Stimulated activated CD4-positive, alpha-beta T cell treated with anti-CD3 and anti-CD28 coated beads, Interleukin-12 subunit alpha, Interleukin-12 subunit beta, amount 100 ng/mL, for 4 hours (primary cell): ENCODE measurements around the gene FOLR3.
"Not testable (repeated sequence)": the region's sequence is repeated elsewhere in the genome, so short reads cannot be mapped to it uniquely, and the experiment has no call there.

Source experiments
- DNase-seq: peaks from one replicate; pipeline ENCODE4 v3.0.0-alpha.2; 2020

FOLR3 gene

DNA sequence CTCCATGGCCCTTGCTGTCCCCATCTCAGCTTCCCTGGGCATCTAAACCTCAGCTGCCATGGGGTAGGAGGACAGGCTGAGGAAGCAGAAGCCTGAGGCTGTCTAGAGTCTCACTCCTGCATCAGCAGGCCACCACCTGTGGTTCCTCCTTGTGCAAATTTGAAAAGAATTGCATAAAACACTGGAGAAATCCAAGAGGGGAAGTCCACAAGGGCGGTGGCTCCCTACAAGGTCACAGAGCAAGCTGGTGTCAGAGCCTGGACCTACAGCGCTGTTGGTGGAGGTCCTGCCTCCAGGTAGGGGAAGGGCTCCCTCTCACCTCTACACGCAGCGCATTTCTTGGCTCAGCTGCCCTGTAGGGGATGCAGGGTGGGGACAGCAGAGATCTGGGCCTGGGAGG lies at the start of gene FOLR3:
Gene FOLR3, plus strand, starts transcription at position 253 of the 400 bp plus-strand sequence. CDS start 228 bp downstream, outside the sequence.
- not testable (repeated sequence) for DNase-seq

- no peak for DNase-seq
Measured at GRCh38 chr11:72088076-72088808, 47.3 kb upstream of the FOLR3 start.

GRCh38 chr11:72091292-72091691 lies 44.2 kb upstream of the FOLR3 start:
- peak; percentile 60 for DNase-seq

DNA sequence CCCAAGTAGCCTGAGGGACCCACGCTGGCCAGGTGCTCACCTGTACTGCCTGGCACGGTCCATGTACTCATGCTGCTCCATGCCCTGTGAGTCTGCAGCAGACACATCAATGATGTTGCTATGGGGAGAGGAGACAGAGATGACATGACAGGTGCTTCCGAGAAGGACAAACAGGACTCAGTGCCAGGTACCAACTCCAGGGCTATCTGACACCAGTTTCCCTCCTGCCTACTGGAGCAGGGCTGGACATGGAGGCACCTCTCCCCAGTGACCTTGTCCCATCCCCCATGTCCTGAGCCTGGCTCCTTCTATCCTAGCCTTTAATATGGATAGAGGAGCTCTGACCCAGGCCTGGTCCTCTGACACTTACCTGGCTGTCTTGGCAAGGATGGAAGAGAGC lies 36.8 kb upstream of the FOLR3 start:
- DNase-seq = no peak

- DNase-seq = no peak
Measured at GRCh38 chr11:72100009-72100408, 35.5 kb upstream of the FOLR3 start.

- no peak for DNase-seq
Measured at GRCh38 chr11:72100462-72100861, 35.1 kb upstream of the FOLR3 start.

- DNase-seq = no peak
Measured at GRCh38 chr11:72102162-72102561, 33.4 kb upstream of the FOLR3 start.

GRCh38 chr11:72102631-72102945 lies 32.9 kb upstream of the FOLR3 start:
- DNase-seq = no peak

GRCh38 chr11:72102946-72103753 lies 32.4 kb upstream of the FOLR3 start, which contains the start of gene LAMTOR1:
Gene LAMTOR1 (minus strand): TSS chr11:72103297. CDS start chr11:72103224, 73 bp downstream.
- DNase-seq = peak; percentile 96

DNA sequence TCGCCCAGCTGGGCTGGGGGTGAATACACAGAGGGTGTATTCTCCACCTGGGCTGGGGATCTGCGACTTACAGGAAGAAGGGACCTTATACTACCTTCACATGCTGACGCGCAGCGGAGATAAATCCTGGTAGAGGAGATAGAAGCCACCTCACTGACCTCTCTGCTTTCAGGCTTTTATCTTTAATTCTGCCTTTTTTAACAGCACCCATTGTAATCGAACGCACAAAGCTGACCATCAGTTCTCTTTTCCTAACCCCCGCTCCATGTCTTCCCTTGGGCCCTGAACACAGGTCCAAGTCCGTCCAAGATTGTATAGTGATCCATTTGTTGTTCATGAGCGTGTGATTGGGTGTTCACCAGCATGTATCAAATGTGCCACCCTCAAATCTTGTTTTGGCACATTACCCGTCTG lies 31.8 kb upstream of the FOLR3 start:
- no peak for DNase-seq

DNA sequence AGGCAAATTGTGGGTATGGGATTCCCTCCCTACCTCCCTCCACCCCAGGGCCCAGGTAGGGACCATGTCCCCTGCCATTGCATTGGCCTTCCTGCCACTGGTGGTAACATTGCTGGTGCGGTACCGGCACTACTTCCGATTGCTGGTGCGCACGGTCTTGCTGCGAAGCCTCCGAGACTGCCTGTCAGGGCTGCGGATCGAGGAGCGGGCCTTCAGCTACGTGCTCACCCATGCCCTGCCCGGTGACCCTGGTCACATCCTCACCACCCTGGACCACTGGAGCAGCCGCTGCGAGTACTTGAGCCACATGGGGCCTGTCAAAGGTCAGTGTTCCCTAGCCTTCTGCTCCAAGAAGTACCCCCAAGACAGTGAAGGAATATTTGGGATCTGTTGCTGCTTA lies 29.6 kb upstream of the FOLR3 start, which contains the start of gene TOMT:
Gene TOMT, plus strand, starts transcription at position 37 of the 400 bp plus-strand sequence. Its CDS starts 28 bp downstream, at position 65.
- DNase-seq = no peak

DNA sequence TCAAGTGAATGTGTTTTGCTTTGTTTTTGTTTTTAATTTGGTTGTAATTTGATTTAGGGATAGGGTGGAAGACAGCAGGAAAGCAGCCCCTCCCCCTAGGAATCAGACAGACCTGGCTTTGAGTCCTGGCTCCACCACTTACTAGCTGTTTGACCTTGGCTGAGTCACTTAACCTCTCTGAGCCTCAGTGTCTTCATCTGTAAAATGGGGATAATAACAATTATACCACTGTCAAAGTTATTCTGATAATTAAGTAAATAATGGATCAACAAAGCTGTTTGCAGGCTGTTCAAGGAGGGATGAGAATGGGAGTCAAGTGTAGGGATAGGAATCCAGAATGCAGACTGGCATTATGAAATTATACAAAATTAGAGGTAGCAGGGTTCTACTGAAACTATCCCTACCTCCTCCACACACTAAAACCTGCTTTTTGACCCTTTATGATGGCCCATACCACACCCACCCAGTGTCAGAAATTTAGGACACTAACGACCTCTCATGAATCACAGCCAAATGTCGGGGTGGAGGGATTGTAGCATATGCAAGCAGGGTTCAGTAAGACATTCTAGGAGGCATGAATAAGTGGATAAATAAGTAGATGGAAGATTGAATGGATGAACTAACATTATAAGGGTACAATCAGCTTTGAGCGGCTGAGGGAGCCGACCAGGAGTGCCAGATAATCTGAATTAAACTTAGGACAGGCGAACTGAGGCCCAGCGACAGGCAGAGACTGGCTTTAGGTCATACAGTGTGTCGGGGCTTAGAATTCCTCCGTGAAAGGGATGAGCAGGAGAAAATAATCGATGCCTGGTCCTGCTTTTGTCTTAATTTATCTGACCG lies 24.0 kb upstream of the FOLR3 start:
- no peak for DNase-seq

DNA sequence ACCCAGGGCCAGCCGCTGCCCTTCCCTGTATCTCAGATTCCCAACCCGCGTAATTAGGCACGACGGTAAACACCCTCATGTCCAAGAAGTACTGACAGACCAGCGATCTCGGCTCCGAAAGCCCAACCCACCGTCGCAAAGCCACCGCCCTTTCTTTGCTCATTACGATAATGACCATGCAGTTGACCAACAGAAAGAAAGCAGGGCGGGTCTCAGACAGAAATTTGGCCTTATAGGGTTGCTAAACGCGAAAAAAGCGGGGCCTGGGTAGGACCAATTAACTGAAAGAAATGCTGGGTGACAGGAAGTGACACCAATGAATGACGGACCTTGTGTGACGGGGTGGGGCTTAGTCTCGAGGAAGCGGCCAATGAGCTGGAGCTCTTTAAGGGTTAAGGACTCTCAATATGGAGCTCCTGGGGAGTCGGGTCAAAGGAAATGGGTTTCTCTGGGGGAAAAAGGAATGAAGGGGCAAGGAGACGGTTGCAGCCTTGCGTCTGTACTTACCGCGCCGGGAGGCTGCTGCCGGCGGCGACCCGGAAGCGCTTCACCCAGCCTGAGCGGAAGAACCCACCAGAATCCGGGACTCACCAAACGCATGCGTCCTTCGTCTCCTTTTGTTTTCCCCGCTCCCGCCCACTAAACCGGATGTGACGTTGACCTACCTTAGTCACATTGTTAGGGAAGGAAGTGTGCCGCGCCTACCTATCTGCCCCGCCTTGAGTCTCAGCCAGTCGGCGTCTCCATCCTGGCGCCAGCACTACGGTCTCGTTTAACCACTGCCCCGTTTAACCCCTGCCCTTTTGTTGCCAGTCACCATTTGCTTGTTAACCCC lies 23.2 kb upstream of the FOLR3 start, which contains the start of gene ANAPC15:
Gene ANAPC15, minus strand, starts transcription at position 553 of the 835 bp plus-strand sequence. CDS start 1,419 bp downstream, outside the sequence.
- DNase-seq = peak; percentile 96

DNA sequence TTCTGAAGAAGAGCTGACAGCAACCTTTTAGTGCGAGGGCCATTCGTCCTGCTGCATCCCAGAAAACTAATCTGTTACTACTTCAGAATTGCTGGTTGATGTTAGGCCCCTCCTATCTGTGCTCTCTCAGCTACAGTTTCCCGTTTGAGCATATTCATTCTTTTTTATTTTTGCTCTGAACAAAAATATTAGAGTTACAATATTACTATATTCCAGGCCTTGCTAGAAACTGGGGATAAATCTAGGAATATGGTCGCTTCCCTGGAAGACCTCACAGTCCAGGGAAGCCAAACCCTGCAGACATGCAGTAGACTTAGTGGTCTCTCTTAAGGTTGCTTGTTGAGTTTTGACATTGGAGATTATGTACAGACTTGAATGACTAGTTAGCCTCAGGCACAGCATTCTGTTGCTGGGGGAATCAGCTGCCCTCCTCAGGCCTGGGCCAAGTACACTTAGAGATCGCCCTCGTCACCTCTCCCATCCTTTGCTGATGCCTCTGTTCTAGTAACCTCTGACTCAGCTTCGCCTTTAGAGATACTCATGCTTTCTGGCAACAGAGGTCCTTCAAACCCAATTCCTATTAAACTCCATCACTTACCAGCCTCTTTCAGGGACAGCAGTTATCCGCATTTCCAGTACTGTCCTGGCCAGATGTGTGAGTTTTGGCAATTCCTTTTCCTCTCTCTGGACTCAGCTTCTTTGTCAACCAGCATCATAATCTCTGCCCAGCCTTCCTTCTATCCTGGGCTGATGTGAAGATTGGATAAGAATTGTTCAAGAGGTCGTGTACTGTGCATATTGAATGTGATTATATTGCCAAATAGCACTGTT lies 22.3 kb upstream of the FOLR3 start:
- no peak for DNase-seq

DNA sequence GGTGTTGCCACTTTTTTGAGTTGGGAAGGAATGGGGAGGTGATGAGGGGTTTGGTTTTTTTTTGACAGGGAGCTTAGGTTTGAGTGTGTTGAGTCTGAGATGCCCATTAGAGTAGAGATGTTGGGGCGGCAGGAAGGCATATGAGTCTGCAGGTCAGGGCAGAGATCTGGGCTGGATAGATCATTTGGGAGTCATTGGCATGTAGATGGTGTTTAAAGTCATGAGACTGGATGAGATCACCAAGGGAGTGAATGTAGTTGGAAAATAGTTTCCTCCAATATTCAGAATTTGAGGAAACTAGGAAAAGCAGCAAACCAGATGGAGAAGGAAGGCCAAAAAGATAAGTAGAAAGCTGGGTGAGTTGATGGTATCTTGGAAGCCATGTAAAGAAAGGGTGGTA lies 21.0 kb upstream of the FOLR3 start:
- DNase-seq = no peak

- no peak for DNase-seq
Measured at GRCh38 chr11:72116019-72116755, 19.3 kb upstream of the FOLR3 start.

DNA sequence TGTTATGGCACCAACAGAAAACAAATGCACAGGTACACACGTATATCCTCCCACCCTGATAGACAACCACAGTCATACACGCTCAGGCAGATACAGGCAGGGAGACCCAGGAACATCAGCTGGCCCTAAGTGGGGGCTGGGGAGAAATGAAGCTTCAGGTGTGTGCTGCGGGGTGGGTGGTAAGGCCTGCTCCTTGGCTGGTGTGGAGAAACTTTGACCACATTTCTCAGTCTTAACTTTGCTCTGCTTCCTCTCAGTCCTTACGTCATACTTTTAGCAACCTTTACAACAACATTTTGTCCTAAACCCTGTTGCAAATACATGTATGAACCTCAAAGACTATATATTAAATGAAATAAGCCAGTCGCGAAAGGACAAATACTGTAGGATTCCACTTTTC lies 16.3 kb upstream of the FOLR3 start:
- DNase-seq = no peak

DNA sequence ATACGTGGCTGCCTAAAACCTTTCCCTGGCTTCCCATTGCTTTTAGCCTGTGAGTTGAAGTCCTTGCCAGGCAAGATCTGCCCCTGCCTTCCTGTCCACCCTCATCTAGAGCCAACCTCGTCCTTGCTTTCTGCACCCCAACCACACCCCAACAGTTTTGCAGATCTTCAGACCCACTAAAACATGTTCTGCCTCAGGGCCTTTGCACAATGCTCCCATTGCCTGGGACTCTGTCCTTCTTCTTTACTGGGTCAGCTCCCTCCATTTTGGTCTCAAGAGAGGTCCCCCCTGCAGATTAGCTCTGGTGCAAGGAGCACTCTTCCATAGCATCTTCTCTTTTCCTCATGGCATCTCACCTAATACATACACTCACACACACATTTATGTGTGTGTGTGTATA lies 14.6 kb upstream of the FOLR3 start:
- DNase-seq = no peak

- DNase-seq = no peak
Measured at GRCh38 chr11:72122607-72123006, 12.9 kb upstream of the FOLR3 start.

DNA sequence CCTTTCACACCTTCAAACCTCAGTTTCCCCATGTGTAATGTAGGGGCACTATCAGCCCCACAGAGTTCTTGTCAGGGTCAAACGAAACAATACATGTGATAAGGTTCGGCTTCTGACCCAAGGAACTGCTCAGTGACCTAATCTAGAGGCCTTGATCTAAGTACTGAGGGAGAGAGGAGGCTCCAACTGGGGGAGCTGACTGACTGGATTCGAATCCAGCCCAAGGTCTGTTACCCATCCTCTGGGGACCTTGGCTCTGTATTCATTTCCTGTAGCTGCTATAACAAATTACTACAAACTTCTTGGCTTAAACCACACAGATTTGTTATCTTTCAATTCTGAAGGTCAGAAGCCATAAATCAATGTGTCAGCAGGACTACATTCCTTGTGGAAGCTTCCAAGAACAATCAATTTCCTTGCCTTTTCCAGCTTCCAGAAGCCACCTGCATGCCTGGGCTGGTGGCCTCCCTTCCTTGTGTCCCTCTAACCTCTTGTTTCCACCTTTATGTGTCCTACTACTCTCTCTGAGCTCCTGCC lies 12.3 kb upstream of the FOLR3 start:
- DNase-seq = no peak
